ENCODE data around the gene NUDCD3. TPM values are rescaled to one million over a fixed set of nuclear protein-coding genes. Genes with fewer than 3 reads are reported as not detected.

Gene NUDCD3
- total RNA-seq, 1 donor = 22.6 TPM

- no peaks in the 10 kb centered on the region for H3K4me1 ChIP-seq (ENCODE audit: insufficient read depth, low read length)
- no peak overlapping the region for H3K4me3 ChIP-seq (ENCODE audit: low read length)
- H3K9me3 ChIP-seq (ENCODE audit: low read depth, low read length) = no peaks in the 10 kb centered on the region
- no peaks in the 10 kb centered on the region for H3K27me3 ChIP-seq (ENCODE audit: insufficient read depth, low read length)
Measured at GRCh38 chr7:44395067-44395466, 95.4 kb downstream of the NUDCD3 start.

DNA sequence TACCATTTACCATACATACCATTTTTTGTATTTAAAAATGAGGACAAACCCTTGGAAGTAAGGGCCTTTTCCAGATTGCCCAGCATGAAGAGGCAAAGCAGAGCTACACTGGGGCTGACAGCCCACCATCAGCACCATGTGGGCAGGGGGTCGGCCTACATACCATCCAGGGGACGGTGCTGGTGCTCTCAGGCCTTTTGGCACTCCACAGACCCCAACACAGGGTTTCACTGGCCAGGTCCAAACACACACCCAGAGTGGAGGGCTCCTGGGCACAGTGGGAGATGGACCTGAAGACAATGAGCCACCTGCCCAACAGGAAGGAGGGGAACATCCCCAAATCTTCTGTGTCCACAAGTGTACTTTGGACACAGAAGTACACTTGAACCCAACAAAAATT is 95.8 kb downstream of the NUDCD3 start:
- Histone ChIP-seq H3K4me1 (ENCODE audit: insufficient read depth, low read length) (no peaks in the 10 kb centered on the region), H3K9me3 (ENCODE audit: low read depth, low read length) (no peaks in the 10 kb centered on the region), H3K27me3 (ENCODE audit: insufficient read depth, low read length) (no peaks in the 10 kb centered on the region), H3K4me3 (ENCODE audit: low read length) (no peak overlapping the region)

DNA sequence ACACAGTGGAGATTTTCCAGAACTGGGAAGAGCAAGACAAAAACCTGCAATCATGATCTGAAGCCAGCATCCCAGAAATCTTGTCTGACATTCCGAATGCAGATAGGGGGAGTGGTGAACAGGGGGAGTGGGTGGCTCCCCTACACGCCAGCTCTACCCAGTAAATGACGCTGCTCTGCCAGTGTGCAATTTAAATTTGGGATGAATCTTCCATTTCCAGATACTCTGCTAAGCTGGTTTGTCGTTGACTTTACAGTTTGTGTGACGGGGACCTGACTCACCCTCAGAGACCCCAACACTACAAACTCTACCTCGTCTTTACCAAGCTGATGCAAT is 96.4 kb downstream of the NUDCD3 start:
- Histone ChIP-seq H3K27me3 (ENCODE audit: insufficient read depth, low read length) (no peaks in the 10 kb centered on the region), H3K9me3 (ENCODE audit: low read depth, low read length) (no peaks in the 10 kb centered on the region), H3K4me3 (ENCODE audit: low read length) (no peak overlapping the region), H3K4me1 (ENCODE audit: insufficient read depth, low read length) (no peaks in the 10 kb centered on the region)

GRCh38 chr7:44393238-44394111 is 97.0 kb downstream of the NUDCD3 start:
- H3K27me3 ChIP-seq (ENCODE audit: insufficient read depth, low read length) = no peaks in the 10 kb centered on the region
- no peak overlapping the region for H3K4me3 ChIP-seq (ENCODE audit: low read length)
- H3K9me3 ChIP-seq (ENCODE audit: low read depth, low read length) = no peaks in the 10 kb centered on the region
- no peaks in the 10 kb centered on the region for H3K4me1 ChIP-seq (ENCODE audit: insufficient read depth, low read length)

GRCh38 chr7:44392618-44393010 is 97.8 kb downstream of the NUDCD3 start:
- no peaks in the 10 kb centered on the region for H3K4me1 ChIP-seq (ENCODE audit: insufficient read depth, low read length)
- no peaks in the 10 kb centered on the region for H3K9me3 ChIP-seq (ENCODE audit: low read depth, low read length)
- H3K27me3 ChIP-seq (ENCODE audit: insufficient read depth, low read length) = no peaks in the 10 kb centered on the region
- H3K4me3 ChIP-seq (ENCODE audit: low read length) = no peak overlapping the region

- Histone ChIP-seq H3K27me3 (ENCODE audit: insufficient read depth, low read length) (no peaks in the 10 kb centered on the region), H3K9me3 (ENCODE audit: low read depth, low read length) (no peaks in the 10 kb centered on the region), H3K4me1 (ENCODE audit: insufficient read depth, low read length) (no peaks in the 10 kb centered on the region), H3K4me3 (ENCODE audit: low read length) (no peak overlapping the region)
Measured at GRCh38 chr7:44391746-44392617, 98.5 kb downstream of the NUDCD3 start.

DNA sequence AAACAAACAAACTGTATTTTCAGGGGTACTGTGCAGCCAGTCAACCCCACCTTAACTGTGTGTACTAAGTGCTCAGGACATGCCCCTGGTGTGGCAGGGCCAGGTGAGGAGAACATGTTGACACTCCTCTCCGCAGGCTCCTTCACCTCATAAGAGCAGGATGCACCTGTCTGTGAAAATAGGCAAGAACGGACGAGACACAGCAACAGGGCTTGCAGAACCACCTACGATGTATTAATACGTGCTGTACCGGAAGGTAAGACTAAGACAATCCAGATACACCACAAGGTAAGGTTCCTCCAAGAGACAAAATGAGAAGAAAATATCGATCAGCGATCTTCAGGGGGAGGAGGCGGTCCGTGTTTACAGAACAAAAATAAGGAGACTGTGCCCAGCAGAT is 99.3 kb downstream of the NUDCD3 start:
- H3K4me1 ChIP-seq (ENCODE audit: insufficient read depth, low read length) = no peaks in the 10 kb centered on the region
- no peaks in the 10 kb centered on the region for H3K9me3 ChIP-seq (ENCODE audit: low read depth, low read length)
- H3K4me3 ChIP-seq (ENCODE audit: low read length) = no peak overlapping the region
- H3K27me3 ChIP-seq (ENCODE audit: insufficient read depth, low read length) = no peaks in the 10 kb centered on the region

DNA sequence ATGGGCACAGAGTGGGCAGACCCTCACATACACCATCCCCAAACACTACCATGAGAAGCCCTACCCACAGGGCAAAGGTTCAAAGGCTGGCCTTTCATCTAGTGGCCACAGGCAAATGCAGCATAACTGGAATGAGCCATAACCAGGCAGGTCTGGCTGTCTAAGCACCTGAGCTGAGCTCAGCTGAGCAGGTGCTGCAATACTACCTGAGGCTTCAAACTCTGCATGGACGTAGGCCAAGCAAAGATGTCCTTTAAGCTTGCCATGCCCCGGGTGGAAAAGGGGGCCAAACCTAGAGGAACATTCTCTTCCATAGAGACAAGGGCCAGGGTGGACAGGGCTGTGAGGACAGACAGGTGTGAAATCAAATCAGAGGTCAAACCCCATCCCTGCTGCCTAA is 99.8 kb downstream of the NUDCD3 start:
- H3K9me3 ChIP-seq (ENCODE audit: low read depth, low read length) = no peaks in the 10 kb centered on the region
- H3K27me3 ChIP-seq (ENCODE audit: insufficient read depth, low read length) = no peaks in the 10 kb centered on the region
- H3K4me1 ChIP-seq (ENCODE audit: insufficient read depth, low read length) = no peaks in the 10 kb centered on the region
- no peak overlapping the region for H3K4me3 ChIP-seq (ENCODE audit: low read length)

DNA sequence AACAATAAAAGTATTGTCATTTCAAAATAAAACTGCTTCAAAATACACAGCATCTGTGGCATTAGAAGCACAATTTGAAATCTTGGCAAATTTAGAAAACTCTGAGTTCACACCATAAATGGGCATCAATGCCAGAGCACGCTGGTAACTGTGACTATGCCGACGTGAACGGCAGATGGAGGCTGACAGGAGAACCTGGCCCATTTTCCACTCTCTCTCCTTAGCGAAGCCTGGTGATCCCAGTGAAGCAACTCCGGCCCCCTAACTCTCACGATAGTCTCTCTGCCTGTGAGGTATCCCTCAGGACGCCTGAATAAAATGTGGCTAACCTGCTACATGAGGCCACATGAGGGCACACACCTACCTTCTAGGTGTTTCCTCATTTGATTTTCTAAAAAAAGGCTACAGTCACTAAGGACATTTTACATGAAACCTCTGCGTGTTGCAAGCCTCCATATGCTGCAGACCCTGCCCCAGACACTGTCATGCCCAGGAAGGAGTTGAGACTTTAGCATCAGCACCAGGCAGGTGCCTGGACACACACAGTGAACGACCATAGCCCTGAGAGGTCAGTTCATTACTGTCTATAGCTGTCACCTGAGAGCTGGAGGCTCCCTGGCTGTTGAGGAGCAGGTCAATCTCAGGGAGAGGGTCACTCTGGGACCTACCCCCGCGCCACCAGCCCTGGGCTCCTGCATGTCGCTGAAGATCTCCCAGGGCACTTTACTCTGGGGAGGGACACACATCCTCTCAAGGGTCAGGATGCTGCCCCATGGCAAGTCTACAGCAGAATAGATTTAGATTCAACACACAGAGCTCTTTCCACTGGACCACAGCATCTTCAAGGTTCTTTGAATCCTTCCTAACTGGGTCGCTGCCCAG is 102.1 kb downstream of the NUDCD3 start:
- no peak overlapping the region for H3K4me3 ChIP-seq (ENCODE audit: low read length)
- H3K4me1 ChIP-seq (ENCODE audit: insufficient read depth, low read length) = no peaks in the 10 kb centered on the region
- H3K9me3 ChIP-seq (ENCODE audit: low read depth, low read length) = no peaks in the 10 kb centered on the region
- H3K27me3 ChIP-seq (ENCODE audit: insufficient read depth, low read length) = no peaks in the 10 kb centered on the region

- Histone ChIP-seq H3K27me3 (ENCODE audit: insufficient read depth, low read length) (no peaks in the 10 kb centered on the region), H3K4me3 (ENCODE audit: low read length) (no peak overlapping the region), H3K4me1 (ENCODE audit: insufficient read depth, low read length) (no peaks in the 10 kb centered on the region), H3K9me3 (ENCODE audit: low read depth, low read length) (no peaks in the 10 kb centered on the region)
Measured at GRCh38 chr7:44387389-44387788, 103.1 kb downstream of the NUDCD3 start.

DNA sequence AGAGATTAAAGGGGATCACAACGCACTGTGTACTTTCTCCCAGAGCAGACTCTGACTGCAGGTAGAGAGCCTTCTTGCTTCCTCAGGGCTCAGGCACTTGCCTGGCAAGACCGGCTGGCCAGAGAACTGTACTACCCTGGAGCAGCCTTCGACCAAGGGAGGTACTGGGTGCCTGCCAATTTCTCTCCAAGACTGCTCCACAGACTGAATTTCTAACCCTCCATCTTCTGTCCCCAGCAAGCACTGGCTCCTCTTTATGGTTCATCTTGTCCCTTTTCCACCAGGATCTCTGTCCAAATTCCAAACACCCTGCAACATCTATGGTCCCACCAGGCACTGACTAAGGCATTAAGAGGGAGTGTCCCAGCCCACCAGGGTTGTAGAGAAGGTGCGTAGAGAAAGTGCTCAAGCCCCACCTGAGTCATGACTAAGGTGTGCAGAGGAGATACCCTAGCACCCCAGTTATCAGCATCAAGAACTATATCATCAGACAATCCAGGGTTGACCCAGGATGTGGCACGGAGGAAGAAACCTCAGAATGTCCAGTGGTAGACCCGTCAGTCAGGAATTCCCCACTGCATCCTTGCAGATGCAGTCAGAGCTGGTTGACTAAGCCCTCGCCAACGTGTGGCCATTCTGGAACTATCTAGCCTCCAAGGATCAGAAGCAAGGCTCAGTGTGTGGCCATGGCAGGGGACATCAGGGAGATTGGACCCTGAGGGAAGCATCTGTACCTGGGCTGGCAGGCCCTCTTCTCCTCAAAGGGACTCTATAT is 104.1 kb downstream of the NUDCD3 start:
- H3K27me3 ChIP-seq (ENCODE audit: insufficient read depth, low read length) = no peaks in the 10 kb centered on the region
- no peaks in the 10 kb centered on the region for H3K9me3 ChIP-seq (ENCODE audit: low read depth, low read length)
- no peak overlapping the region for H3K4me3 ChIP-seq (ENCODE audit: low read length)

GRCh38 chr7:44385434-44386138 is 104.9 kb downstream of the NUDCD3 start:
- Histone ChIP-seq H3K9me3 (ENCODE audit: low read depth, low read length) (no peaks in the 10 kb centered on the region), H3K4me1 (ENCODE audit: insufficient read depth, low read length) (no peaks in the 10 kb centered on the region), H3K4me3 (ENCODE audit: low read length) (no peak overlapping the region), H3K27me3 (ENCODE audit: insufficient read depth, low read length) (no peaks in the 10 kb centered on the region)

More for the DNA sequence above, 104.1 kb downstream of the NUDCD3 start:
- no peaks in the 10 kb centered on the region for H3K4me1 ChIP-seq (ENCODE audit: insufficient read depth, low read length)

GRCh38 chr7:44384586-44385433 is 105.6 kb downstream of the NUDCD3 start:
- H3K27me3 ChIP-seq (ENCODE audit: insufficient read depth, low read length) = no peaks in the 10 kb centered on the region
- H3K9me3 ChIP-seq (ENCODE audit: low read depth, low read length) = no peaks in the 10 kb centered on the region
- H3K4me1 ChIP-seq (ENCODE audit: insufficient read depth, low read length) = no peaks in the 10 kb centered on the region
- no peak overlapping the region for H3K4me3 ChIP-seq (ENCODE audit: low read length)

Data from mononuclear cell (primary cell).